Peyer's patch (tissue), 4 donors: ENCODE results near the gene LDAF1. TPM values are rescaled to one million over a fixed set of nuclear protein-coding genes. Genes with fewer than 3 reads are reported as not detected.

Experiments used
- DNase-seq, 3 donors: peaks; one replicate each; pipeline ENCODE4 v3.0.0-alpha.2; 2017 to 2019
- H3K27ac ChIP-seq, 4 donors: fragments of 200-600 bp; sonication (generic); one replicate each; pipeline ENCODE4 v1.5.1; 2016 to 2019
- H3K27me3 ChIP-seq, 2 donors: fragments of 200-600 bp; sonication (generic); one replicate each; pipeline ENCODE4 v1.5.1; 2019
- H3K36me3 ChIP-seq, 3 donors: fragments of 200-600 bp; sonication (generic); one replicate each; pipeline ENCODE4 v1.5.1; 2016 to 2019
- H3K4me1 ChIP-seq, 4 donors: fragments of 200-600 bp; sonication (generic); one replicate each; pipeline ENCODE4 v1.5.1; 2016 to 2019
- H3K4me3 ChIP-seq, 4 donors: fragments of 200-600 bp; sonication (generic); 1 replicate in 3 of 4; 2 replicates in 1 of 4; pipeline ENCODE4 v1.5.1; 2016 to 2019; ENCODE audit warnings: mild to moderate bottlenecking in 1 of 4
- H3K9me3 ChIP-seq, 4 donors: fragments of 200-600 bp; sonication (generic); one replicate each; pipeline ENCODE4 v1.5.1; 2016 to 2019; ENCODE audit warnings: mild to moderate bottlenecking in 1 of 4
- POLR2A ChIP-seq, 2 donors: fragments of 450-650 bp; IDR thresholded peaks; one replicate each; pipeline ENCODE4 v1.5.1; 2017; ENCODE audit warnings: antibody characterized with exemption in 2 of 2, mild to moderate bottlenecking in 2 of 2, moderate library complexity in 2 of 2
- total RNA-seq, 4 donors: library from RNA; depleted of rRNA; stranded (reverse); fragments of >200 nt; gene quantifications; one replicate each; pipeline ENCODE4 v1.1.0, GENCODE V29; 2016
- TF ChIP-seq, protein P1 (sequence below), 6 experiments: fragments of 450-650 bp in 4 of 6; fragments of 200-600 bp in 2 of 6; sonication (generic) in 1 of 6; IDR thresholded peaks; one replicate each; pipeline ENCODE4 v1.5.1; 2017 to 2019; ENCODE audit warnings: antibody characterized with exemption in 6 of 6, mild to moderate bottlenecking in 3 of 6, moderate library complexity in 1 of 6

LDAF1 gene
- total RNA-seq, 4 donors from 2014 or later, result 19.0 to 41.5 (median 28.1) TPM

DNA sequence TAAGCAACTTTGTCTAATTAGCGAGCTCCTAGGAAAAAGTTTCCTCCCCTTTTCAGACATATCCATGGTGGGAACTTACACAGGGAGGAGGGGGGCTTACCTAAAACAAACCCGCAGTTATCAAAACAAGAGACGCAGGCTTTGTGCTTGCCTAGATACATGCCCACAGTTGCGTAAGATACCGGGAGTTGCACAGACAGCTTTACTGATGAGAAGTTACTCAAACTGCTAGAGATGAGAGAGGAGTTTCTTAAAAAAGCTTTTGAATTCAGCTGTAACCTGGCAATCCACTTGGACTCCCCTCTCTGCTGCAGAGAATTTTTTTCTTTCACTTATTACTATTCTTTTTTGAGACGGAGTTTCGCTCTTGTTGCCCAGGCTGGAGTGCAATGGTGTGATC, 59.7 kb downstream of the LDAF1 start:
- no peak for DNase-seq
- H3K4me1 ChIP-seq, result no peaks in the 10 kb centered on the region
- no peak overlapping the region for H3K4me3 ChIP-seq
- TF ChIP-seq, protein P1, sequence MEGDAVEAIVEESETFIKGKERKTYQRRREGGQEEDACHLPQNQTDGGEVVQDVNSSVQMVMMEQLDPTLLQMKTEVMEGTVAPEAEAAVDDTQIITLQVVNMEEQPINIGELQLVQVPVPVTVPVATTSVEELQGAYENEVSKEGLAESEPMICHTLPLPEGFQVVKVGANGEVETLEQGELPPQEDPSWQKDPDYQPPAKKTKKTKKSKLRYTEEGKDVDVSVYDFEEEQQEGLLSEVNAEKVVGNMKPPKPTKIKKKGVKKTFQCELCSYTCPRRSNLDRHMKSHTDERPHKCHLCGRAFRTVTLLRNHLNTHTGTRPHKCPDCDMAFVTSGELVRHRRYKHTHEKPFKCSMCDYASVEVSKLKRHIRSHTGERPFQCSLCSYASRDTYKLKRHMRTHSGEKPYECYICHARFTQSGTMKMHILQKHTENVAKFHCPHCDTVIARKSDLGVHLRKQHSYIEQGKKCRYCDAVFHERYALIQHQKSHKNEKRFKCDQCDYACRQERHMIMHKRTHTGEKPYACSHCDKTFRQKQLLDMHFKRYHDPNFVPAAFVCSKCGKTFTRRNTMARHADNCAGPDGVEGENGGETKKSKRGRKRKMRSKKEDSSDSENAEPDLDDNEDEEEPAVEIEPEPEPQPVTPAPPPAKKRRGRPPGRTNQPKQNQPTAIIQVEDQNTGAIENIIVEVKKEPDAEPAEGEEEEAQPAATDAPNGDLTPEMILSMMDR (IDR thresholded peaks at IDR 0.05), result no peak
- no peak for TF ChIP-seq POLR2A (IDR thresholded peaks at IDR 0.05)
- H3K9me3 ChIP-seq, result no peaks in the 10 kb centered on the region
- no peaks in the 10 kb centered on the region for H3K27me3 ChIP-seq
- no peak overlapping the region for H3K27ac ChIP-seq
- H3K36me3 ChIP-seq, result no peaks in the 10 kb centered on the region

DNA sequence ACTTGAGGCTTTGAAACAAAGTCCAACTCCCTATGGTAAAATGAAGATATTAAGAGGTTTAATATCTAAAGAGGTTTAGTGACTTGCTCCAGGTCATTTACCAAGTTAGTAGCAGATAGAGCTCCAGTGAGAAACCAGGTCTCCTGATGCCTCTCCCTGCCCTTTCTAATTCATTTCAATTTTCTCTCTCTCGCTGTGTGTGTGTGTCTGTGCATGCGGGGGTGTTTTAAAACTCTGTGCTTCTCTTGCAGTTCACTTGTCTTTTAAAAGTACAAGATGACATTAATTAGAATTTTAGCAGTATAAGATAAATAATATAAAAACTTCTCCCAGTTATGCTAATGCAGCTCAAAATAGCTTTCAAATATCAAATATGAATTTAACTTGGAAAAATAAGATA, 61.1 kb downstream of the LDAF1 start:
- Histone ChIP-seq H3K27ac (no peak overlapping the region), H3K36me3 (no peaks in the 10 kb centered on the region), H3K4me3 (no peak overlapping the region), H3K9me3 (no peaks in the 10 kb centered on the region), H3K27me3 (no peaks in the 10 kb centered on the region), H3K4me1 (no peaks in the 10 kb centered on the region)
- no peak for TF ChIP-seq POLR2A (IDR thresholded peaks at IDR 0.05)
- TF ChIP-seq, protein P1 (IDR thresholded peaks at IDR 0.05), result no peak
- DNase-seq, result no peak

DNA sequence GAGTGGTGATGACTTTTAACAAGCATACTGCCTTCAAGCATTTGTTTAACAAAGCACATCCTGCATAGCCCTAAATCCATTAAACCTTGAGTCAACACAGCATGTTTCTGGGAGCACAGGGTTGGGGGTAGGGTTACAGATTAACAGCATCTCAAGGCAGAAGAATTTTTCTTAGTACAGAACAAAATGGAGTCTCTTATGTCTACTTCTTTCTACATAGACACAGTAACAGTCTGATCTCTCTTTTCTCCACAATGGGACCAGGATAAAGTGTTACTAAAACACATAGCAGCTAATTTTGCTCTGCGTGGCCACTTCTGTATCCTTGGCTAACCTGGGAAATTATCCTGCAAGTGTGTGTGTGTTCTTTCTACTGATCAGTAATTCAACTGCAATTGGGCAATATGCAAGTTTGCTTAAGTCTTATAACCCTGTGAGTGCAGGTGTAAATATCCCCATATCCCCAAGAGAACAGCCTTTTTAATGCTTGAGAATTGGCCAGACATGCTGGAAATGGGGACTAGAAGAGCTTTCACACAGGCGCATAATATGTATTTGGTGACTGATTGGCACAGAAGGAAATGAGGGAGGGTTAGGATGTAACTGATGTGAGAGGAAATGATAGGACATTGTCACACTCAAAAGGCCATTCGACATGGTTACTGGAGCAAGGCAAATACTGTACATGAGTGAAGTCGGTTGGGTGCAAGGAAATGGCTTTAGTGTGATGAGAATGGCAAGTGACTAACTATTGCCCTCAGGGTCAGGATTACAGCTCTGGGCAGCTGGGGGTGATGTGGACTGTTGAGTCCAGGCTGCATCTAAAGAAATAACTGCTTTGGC, 64.2 kb downstream of the LDAF1 start:
- H3K27ac ChIP-seq, result peak overlapping the region in 2 of 4 donors; percentile 2 to 21
- no peak for TF ChIP-seq POLR2A (IDR thresholded peaks at IDR 0.05)
- TF ChIP-seq, protein P1 (IDR thresholded peaks at IDR 0.05), result no peak
- no peak for DNase-seq

DNA sequence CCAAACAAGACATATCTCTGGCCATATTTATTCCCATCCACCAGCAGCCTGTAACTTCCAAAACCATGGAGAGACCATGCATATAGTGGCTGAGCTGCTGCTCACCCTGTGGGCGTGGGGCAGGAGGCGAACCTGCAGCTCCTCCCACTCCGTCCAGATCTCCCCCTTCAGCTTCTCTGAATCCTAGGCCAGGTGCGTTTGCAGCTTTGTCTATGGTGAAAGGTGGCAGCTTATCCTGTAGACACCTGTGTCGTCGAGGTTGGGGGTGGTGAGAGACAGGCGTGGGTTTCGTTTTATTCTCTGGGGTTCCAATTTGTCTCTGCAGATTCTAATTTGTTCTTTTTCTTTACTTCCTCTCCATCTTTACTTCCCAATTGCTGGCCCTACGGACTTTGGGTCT, 65.3 kb downstream of the LDAF1 start:
- no peak overlapping the region for H3K27ac ChIP-seq
- no peak for DNase-seq
- H3K4me1 ChIP-seq, result no peaks in the 10 kb centered on the region
- no peaks in the 10 kb centered on the region for H3K9me3 ChIP-seq
- no peaks in the 10 kb centered on the region for H3K27me3 ChIP-seq
- TF ChIP-seq POLR2A (IDR thresholded peaks at IDR 0.05), result no peak
- TF ChIP-seq, protein P1 (IDR thresholded peaks at IDR 0.05), result no peak
- H3K4me3 ChIP-seq, result no peak overlapping the region
- H3K36me3 ChIP-seq, result no peaks in the 10 kb centered on the region

More for the DNA sequence above, 64.2 kb downstream of the LDAF1 start:
- Histone ChIP-seq H3K4me1 (no peaks in the 10 kb centered on the region), H3K36me3 (no peaks in the 10 kb centered on the region), H3K4me3 (no peak overlapping the region), H3K27me3 (no peaks in the 10 kb centered on the region), H3K9me3 (no peaks in the 10 kb centered on the region)

DNA sequence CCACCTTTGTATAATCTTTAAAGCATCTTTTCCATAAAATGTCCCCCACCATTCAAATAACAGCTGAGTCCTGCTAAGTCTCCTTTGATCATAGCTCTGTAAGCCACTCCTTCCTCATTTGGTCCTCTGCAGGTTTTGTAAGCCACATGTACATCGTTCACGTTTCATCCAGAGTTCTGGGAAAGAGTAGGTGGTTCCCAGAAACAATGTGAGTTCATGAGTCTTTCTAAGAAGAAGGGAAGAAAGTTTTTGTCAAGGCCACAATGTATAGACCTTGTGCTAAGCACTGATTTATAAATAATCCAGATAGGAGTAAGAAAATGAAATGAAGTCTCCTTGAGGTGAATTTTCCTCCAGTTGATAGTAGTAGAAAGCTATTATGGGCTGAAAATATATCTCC, 66.3 kb downstream of the LDAF1 start:
- TF ChIP-seq, protein P1 (IDR thresholded peaks at IDR 0.05), result no peak
- no peak for TF ChIP-seq POLR2A (IDR thresholded peaks at IDR 0.05)
- Histone ChIP-seq H3K36me3 (no peaks in the 10 kb centered on the region), H3K9me3 (no peaks in the 10 kb centered on the region)

More for the DNA sequence above, 66.3 kb downstream of the LDAF1 start:
- no peak overlapping the region for H3K27ac ChIP-seq
- H3K27me3 ChIP-seq, result no peaks in the 10 kb centered on the region
- no peaks in the 10 kb centered on the region for H3K4me1 ChIP-seq
- DNase-seq, result no peak
- no peak overlapping the region for H3K4me3 ChIP-seq
